ENCODE results near the gene EML3. TPM values are rescaled to one million over a fixed set of nuclear protein-coding genes. Genes with fewer than 3 reads are reported as not detected.
"Not testable (repeated sequence)": the region's sequence is repeated elsewhere in the genome, so short reads cannot be mapped to it uniquely, and the experiment has no call there.

The EML3 gene
- total RNA-seq, 1 donor from 2014 or later: 29.9 TPM

- no peak for ATAC-seq
Measured at GRCh38 chr11:62621027-62621566, 8.5 kb upstream of the EML3 start.

GRCh38 chr11:62616957-62617356 is 4.4 kb upstream of the EML3 start:
- ATAC-seq; DNase-seq (ENCODE audit: low spot score): not testable (repeated sequence)

More at GRCh38 chr11:62621027-62621566, 8.5 kb upstream of the EML3 start:
- no peak for DNase-seq (ENCODE audit: low spot score)

- DNase-seq (ENCODE audit: low spot score) (no peak), ATAC-seq (no peak)
Measured at GRCh38 chr11:62615521-62615920, 2.9 kb upstream of the EML3 start.

GRCh38 chr11:62614275-62614674 is 1.7 kb upstream of the EML3 start:
- no peak for ATAC-seq
- no peak for DNase-seq (ENCODE audit: low spot score)

GRCh38 chr11:62613291-62613778 is 760 bp upstream of the EML3 start:
- ATAC-seq: peak; percentile 24
- no peak for DNase-seq (ENCODE audit: low spot score)

- ATAC-seq: no peak
Measured at GRCh38 chr11:62611705-62612365, 740 bp downstream of the EML3 start.

GRCh38 chr11:62610814-62611704 is 1.5 kb downstream of the EML3 start:
- no peak for ATAC-seq
- DNase-seq (ENCODE audit: low spot score): no peak

More at GRCh38 chr11:62611705-62612365, 740 bp downstream of the EML3 start:
- DNase-seq (ENCODE audit: low spot score): no peak

GRCh38 chr11:62610403-62610802 is 2.2 kb downstream of the EML3 start:
- ATAC-seq (no peak), DNase-seq (ENCODE audit: low spot score) (no peak)

GRCh38 chr11:62608776-62609175 is 3.8 kb downstream of the EML3 start:
- DNase-seq (ENCODE audit: low spot score): no peak
- ATAC-seq: no peak

GRCh38 chr11:62607714-62608113 is 4.9 kb downstream of the EML3 start:
- DNase-seq (ENCODE audit: low spot score): no peak
- ATAC-seq: no peak

- DNase-seq (ENCODE audit: low spot score): no peak
- ATAC-seq: no peak
Measured at GRCh38 chr11:62605902-62606301, 6.7 kb downstream of the EML3 start.

- DNase-seq (ENCODE audit: low spot score): no peak
Measured at GRCh38 chr11:62605467-62605866, 7.1 kb downstream of the EML3 start.

GRCh38 chr11:62604460-62605120 is 8.0 kb downstream of the EML3 start:
- no peak for ATAC-seq
- DNase-seq (ENCODE audit: low spot score): no peak

More at GRCh38 chr11:62605467-62605866, 7.1 kb downstream of the EML3 start:
- ATAC-seq: no peak

GRCh38 chr11:62603776-62604299 is 8.7 kb downstream of the EML3 start:
- ATAC-seq (no peak), DNase-seq (ENCODE audit: low spot score) (no peak)

GRCh38 chr11:62603072-62603408 is 9.5 kb downstream of the EML3 start:
- no peak for DNase-seq (ENCODE audit: low spot score)
- ATAC-seq: no peak

- peak; percentile 65 for DNase-seq (ENCODE audit: low spot score)
- peak; percentile 54 for ATAC-seq
Measured at GRCh38 chr11:62602141-62603071, 10.2 kb downstream of the EML3 start.

GRCh38 chr11:62601372-62602140 is 11.0 kb downstream of the EML3 start, which contains the start of gene MTA2:
MTA2 (minus strand) TSS chr11:62601865; CDS start chr11:62601450, 415 bp downstream.
- DNase-seq (ENCODE audit: low spot score): peak; percentile 98
- ATAC-seq: peak; percentile 89

- ATAC-seq (peak; percentile 46), DNase-seq (ENCODE audit: low spot score) (no peak)
Measured at GRCh38 chr11:62601122-62601371, 11.5 kb downstream of the EML3 start.

All from left lobe of liver (tissue), 2 donors.